C4-2B (cell line): Measurements from ENCODE around the gene MCTS1.

Source experiments
- ZFX ChIP-seq: fragments of 450-650 bp; IDR thresholded peaks from 2 replicates; pipeline ENCODE4 v1.6.1; 2017
- TF ChIP-seq, protein P1 (sequence below): fragments of 450-650 bp; conservative IDR thresholded peaks from 2 replicates; pipeline ENCODE4 v1.5.1; 2017; ENCODE audit warnings: mild to moderate bottlenecking

DNA sequence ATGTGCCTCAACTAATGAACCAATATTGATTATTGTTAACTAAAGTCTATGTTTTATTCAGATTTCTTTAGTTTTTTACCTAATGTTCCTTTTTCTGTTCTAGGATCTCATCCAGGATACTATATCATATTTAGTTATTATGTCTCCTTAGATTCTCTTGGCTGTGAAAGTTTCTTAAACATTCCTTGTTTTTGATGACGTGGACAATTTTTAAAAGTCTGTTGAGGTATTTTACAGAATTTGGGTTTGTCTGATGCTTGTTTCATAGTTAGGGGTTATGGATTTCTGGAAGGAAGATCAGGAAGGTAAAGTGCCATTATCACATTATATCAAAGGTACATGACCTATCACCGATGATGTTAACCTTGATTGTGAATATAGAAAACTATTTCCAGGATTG, 18.2 kb upstream of the MCTS1 start:
- TF ChIP-seq, protein P1, sequence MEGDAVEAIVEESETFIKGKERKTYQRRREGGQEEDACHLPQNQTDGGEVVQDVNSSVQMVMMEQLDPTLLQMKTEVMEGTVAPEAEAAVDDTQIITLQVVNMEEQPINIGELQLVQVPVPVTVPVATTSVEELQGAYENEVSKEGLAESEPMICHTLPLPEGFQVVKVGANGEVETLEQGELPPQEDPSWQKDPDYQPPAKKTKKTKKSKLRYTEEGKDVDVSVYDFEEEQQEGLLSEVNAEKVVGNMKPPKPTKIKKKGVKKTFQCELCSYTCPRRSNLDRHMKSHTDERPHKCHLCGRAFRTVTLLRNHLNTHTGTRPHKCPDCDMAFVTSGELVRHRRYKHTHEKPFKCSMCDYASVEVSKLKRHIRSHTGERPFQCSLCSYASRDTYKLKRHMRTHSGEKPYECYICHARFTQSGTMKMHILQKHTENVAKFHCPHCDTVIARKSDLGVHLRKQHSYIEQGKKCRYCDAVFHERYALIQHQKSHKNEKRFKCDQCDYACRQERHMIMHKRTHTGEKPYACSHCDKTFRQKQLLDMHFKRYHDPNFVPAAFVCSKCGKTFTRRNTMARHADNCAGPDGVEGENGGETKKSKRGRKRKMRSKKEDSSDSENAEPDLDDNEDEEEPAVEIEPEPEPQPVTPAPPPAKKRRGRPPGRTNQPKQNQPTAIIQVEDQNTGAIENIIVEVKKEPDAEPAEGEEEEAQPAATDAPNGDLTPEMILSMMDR: no peak
- TF ChIP-seq ZFX: no peak
